HG03280 (cell line): Measurements from ENCODE around the gene MRPS24.
"Not testable (repeated sequence)": the region's sequence is repeated elsewhere in the genome, so short reads cannot be mapped to it uniquely, and the experiment has no call there.

Source experiments
- ATAC-seq: cut with Tn5 transposase; IDR thresholded peaks from one replicate; pipeline ENCODE4 v1.9.1; 2021; ENCODE audit warnings: mild to moderate bottlenecking, moderate library complexity; ENCODE audit not compliant: unreplicated experiment

MRPS24 gene

DNA sequence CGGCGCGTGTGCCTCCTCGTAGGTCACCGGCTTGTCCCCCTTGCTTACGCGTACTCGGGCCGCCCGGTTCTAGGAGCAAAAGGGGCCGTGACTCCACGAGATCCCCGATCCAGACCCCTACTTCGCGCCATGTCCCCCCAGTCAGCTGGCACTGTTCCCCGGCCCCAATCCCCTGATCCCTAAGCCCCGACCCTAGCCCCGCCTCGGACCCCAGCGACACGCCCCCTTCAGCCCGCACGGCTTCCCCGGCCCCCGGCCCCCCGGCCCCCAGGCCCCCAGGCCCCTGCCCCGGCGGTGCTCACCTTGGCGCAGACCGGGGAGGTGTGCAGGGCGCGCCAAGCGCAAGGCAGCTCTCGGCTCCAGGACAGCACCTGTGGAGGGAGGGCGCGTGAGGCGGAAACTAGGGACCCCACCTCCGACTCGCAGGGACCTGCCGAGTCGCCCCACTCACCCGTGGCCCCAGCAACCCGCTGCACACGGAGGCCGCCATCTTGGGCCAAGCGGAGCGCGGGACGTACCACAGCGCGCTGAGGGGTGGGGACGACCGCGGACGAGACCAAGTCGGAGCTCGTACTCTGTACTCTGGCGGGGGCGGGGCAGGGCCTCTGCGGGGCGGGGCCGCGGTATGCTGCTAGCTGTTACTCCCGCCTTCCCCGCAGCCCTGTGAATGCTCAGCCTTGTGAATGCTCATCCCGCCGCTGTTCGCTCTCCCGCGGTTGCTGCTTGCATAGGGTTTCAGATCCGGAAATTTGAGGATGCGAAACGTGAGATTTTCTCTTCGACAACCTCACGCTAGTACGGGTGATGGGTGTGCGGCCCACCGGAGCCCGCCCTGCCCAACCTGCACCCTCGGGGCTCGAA lies at the start of gene MRPS24:
MRPS24 (minus strand) TSS at position 512 of the 861 bp plus-strand sequence; CDS start at position 490, 22 bp downstream.
- peak; percentile 87 for ATAC-seq

DNA sequence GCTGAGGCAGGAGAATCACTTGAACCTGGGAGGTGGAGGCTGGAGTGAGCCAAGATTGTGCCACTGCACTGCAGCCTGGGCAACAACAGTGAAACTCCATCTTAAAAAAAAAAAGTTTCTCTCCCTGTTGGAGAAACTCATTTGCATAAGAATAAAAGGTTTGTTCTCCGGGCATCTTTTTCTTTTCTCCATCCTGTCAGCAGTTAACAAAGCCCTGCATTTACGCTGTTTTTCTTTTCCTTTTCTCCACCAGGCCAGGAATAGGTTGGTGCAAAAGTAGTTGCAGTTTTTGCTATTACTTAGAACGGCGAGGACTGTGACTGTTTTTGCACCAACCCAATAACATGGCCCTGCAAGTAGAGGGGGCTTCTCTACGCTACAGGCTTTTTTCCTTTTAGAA lies 46.6 kb upstream of the MRPS24 start:
- no peak for ATAC-seq

DNA sequence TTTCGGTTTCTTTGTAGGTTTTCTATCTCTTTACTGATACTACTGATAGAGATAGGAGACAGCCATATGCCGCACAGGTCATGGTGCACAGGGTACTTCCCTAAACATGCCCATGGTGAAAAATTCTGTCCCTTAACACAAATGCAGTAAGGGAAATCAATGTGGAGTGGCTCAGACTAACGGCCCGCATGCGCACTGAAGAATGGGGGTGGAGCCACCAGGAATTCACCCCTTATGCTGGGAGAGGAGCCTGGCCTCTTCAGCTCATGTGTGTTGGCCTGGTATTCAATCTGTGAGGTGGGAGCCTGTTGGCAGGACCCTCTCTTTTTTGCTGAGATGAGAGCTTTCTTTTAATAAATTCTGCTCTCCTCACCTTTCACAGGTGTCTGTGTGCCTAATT lies 45.5 kb upstream of the MRPS24 start:
- ATAC-seq: no peak

DNA sequence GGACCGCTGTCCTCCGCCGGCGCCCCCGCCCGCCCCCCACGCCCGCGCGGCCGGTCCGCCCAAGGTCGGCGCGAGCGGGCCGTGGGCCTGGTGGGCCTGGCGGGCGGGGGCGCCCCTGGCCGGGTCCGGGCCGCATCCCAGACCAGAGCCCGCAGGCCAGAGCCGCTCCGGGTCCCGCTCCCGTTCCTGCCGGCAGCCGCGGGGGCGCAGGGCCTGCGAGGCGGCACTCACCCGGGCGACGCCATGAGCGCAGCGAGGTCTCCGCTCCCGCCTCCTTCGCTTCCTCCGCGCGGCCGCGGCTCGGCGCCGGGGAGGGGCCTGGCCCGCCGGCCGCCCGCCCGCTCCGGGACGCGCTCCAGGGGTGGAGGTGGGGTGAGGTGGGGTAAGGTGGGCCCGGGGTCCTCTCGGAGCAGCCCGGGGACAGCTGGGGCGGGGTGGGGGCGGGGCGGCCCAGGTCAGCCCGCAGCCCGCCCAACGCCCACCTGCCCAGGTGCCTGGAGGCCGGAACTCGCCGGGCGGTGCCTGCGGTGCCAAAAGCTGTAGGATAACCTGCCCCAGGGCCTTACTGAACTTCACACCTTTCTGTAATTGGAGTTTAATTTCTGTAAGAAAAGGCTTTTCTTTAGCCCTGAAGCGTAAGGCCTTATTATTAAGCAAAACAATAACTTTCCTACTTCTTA lies 37.2 kb upstream of the MRPS24 start, which contains the start of gene URGCP:
URGCP (minus strand) TSS at position 266 of the 680 bp plus-strand sequence; CDS start at position 245, 21 bp downstream.
- ATAC-seq: peak; percentile 82

DNA sequence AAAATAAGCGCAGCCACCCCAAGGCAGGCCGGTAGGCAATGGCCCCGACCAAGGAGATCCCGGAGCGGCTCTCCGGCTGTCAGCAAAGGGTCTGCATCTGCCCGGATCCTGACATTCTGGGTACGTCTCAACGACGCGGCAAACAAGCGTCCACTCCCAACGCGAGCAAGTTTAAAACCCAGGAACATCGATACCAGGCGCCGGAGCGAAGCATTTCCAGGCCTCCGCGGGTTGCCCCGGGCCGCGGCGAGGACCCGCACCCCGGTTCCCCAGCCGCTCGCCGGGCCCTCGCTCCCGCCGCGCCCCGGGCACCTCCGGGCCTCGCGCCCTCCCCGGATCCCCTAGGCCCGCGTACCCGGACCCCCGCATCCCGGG lies 36.6 kb upstream of the MRPS24 start:
- peak; percentile 38 for ATAC-seq

DNA sequence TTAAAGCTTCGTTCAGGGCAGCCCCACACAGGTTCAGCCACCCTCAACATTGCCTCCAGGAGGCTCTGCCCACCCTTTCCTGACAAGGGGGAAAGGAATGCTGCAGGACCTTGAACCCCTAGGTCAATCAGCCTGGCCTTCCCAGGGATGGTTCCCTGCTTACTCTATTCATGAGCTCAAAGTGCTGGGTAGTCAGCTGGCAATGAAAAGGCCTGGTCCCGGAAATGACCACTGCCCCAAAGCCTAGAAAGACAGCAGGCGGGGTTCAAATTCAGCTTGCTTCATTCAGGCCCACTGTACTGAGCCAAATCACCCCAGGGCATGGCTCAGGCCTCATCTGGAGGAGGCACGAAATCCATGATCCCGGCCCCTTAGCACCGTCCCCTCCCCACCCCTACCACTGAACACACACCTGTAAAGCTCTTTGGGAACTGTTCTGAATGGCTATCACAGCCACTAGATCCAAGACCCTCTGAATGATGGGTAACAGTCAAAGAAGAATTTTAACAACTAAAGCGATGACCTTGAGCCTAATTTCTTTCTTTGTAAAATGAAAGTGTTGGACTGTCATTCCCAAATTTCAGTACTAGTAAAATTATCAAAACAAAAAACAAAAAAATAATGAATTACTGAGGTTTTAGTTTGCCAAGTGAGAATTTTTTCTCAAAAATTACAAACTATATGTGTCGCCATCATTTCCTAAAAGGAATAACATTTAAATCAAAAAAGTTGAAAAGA lies 36.1 kb upstream of the MRPS24 start:
- ATAC-seq: no peak

DNA sequence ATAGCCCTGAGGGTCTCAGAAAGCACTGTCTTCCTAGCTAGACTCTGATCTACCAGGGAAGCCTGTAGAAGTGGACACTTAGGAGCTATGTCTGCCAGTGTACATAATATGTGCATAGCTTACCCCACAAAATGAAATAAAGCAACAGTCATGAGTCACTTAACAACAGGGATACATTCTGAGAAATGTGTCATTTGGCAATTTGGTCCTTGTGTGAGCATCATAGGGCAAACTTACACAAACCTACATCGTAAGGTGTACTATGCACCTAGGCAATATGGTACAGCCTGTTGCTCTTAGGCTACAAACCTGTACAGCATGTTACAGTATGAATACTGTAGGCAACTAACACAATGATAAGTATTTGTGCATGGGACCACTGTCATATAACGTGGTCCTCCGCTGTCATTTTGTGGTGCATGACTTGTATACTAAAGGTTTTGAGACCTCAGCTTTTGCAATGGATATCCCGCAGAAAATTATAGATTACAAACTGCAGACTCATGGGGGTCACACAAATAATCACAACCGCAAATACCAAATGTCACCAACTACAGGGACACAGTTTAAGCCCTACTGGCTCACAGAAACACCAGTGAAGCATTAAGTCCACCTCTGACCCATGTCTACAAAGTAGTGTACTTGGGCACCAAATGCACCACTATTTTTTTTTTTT lies 35.4 kb upstream of the MRPS24 start:
- no peak for ATAC-seq

DNA sequence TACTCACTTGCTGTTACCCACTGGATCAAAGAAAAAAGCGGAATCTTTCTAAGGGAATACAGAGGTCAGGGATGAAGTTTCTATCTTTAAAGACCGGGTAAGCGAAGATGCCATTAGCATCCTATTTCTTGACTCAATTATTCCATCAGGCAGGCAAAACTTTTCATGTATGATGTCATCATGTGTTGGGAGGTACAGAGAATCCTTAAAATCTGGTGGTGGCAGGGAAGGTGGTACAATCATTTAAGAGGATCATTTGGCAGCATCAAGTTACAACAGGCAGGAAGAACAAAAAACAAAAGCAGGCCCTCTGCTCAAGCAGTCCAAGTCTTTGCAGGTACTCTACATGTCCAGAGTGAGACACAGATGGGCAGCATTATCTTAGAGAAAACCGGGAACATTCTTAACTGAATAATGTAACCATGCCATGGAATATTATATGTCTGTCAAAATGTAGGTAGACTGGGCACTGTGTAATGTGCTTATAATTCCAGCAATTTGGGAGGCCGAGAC lies 33.3 kb upstream of the MRPS24 start:
- ATAC-seq: no peak

DNA sequence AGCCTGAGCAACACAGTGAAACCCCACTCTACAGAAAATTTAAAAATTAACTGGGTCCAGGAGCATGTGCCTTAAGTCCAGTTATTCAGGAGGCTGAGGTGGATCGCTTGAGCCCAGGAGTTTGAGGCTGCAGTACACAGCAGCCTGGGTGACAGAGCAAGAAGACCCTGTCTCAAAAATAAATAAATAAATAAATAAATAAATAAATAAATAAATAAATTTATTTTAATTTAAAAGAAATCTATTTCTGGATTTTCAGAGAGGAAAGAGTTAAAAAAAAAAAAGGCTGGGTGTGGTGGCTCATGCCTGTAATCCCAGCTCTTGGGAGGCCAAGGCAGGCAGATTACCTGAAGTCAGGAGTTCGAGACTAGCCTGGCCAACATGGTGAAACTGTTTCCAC lies 29.3 kb upstream of the MRPS24 start:
- ATAC-seq: not testable (repeated sequence)

DNA sequence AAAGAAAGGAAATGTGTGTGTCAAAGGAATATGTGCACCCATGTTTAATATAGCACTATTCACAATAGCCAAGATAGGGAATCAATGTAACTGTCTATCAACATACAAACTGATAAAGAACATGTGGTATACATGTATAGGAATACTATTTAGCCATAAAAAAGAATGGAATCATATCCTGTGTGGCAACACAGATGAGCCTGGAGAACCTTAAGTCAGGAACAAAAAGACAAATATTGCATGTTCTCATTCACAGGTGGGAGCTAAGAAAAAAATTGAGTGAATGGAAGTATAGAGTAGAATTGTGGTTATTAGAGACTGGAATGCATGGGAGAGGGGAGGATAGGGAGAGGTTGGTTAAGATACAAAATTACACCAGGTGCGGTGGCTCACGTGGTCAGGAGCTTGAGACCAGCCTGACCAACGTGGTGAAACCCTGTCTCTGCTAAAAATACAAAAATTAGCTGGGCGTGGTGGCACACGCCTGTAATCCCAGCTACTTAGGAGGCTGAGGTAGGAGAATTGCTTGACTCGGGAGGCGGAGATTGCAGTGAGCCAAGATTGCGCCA lies 26.6 kb upstream of the MRPS24 start:
- no peak for ATAC-seq

DNA sequence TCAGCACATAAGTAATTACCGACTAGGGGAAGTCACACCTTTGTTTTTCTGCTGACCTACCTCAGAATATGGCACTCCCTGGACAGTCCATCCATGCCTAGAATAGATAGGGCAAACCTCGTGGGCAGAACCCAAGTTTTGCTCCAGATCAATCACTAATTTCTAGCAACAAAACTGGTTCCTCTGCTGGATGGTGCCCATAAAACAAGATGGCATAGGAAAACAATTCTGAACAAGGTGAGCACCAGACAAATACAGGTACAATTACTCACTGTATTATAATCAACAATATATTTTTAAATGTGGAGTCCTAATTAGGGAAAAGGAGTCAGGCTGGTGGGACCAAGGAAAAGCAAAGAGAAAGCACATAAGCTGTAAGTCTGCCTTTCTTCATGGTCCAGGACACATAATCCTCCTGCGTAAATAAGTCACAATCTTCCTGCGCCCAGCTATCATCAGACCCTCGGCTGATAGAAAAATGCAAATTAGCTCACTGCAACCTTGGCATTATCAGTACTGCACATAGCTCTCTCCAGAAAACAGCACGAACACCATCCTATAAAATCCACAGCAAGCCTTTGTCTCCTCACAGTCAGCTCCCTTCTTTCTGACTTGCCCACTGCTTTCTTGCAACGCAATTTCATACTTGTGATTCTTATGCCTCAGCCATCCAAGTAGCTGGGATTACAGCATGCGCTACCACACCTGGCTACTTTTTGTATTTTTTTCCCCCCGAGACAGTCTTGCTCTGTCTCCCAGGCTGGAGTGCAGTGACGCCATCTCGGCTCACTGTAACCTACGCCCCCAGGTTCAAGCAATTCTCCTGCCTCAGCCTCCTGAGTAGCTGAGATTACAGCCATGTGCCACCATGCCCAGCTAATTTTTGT lies 22.0 kb upstream of the MRPS24 start:
- ATAC-seq: no peak

DNA sequence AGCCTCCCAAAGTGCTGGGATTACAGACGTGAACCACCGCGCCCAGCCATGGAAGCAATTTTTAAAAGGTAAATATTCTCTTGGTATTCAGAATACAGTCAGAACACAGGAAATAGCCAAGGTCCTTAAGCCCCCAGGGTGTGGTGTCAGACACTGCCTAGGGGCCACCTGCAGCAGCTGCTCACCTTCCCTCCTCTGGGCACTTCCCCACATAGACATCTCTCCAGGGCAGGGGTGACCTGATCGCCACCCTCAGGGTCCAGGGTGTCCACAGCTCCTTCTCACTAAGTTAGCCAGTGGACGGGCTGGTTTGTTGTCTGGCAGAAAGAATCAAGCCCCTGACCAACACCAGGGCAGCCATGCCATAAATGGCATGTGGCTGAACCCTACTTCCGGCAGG lies 21.2 kb upstream of the MRPS24 start:
- no peak for ATAC-seq

DNA sequence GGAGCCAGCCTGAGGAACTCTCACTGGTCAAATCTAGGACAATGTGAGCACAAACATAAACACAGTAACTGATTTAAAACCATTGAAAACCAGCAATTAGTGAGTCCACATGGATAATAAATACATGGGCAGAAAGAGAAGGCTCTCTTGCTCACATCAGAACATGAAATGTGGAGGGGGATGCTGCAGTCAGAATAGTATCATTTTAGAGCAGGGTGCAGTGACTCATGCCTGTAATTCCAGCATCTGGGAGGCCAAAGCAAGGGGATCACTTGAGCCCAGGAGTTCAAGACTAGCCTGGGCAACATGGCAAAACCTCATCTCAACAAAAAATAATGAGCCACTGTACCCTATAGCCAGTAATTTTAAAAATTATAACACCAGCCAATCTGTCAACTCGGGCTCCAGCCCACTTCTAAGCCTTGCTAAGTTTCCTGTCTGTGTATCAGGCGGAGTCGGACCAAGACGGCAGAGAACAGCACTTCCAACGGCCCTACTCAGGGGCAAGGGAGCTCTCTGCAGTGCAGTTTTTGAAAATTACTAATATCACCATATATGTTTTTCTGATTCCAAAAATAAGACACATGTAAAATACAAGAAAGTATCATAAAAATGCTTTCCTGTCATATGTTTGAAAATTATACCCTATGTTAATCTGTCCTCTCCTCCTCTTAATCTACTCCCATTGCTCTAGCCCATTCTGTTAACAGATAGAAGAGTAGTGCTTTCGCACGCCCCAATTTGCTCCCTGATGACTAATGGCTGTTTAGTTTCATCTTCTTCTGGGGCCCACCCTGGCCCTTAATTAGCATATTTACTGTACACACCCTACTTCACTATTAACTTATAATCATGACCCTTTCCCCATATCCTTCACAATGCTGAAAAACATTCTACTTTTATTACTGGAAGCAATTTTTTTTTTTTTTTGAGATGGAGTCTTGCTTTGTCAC lies 20.0 kb upstream of the MRPS24 start:
- ATAC-seq: no peak

DNA sequence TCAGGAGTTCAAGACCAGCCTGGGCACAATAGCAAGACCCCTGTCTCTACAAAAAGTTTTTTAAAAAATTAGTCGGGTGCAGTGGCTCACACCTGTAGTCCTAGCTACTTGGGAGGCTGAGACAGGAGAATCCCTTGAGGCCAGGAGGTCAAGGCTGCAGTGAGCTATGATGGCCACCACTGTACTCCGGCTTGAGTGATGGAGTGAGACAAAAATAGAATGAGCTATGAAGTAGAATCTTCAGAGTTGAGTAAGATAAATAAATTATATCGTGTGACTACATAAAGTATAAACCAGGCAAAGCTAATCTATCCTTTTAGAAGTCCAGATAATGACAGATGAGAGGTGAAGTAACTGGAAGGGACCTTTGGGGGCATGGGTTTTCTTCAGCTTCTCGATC lies 15.3 kb upstream of the MRPS24 start:
- ATAC-seq: no peak

DNA sequence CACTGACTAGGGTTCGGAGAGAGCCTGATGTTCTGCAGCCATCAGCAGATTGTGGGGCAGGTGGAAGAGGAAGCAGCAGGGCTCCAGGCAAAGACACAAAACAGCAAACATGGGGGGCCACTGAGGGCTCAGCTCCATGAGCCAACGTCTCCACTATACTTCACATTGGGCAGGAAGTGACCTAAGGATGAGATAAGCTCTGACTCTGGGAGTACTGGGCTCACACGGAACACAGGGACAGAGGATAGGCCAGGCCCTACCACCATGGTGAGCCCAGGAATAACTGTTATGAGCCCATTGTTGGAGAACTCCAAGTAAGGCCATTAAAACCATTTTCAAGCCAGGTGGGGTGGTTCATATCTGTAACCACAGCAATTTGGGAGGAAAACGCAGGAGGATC lies 14.9 kb upstream of the MRPS24 start:
- ATAC-seq: no peak

DNA sequence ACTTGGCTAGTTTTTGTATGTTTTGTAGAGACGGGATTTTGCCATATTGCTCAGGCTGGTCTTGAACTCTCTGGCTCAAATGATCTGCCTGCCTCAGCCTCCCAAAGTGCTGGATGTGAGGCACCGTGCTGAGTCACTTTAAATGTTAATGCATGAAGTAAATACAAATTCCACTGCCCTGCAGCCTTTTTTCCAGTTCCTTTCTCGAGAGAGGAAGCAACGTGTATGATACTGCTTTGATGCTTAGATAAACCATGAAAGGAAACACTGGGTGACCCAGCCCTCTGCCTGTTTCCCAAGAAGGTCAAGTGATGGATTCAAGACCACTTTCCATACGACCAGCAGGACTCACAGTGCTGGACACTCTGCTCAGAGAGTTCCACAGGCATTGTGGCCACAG lies 11.3 kb upstream of the MRPS24 start:
- no peak for ATAC-seq

DNA sequence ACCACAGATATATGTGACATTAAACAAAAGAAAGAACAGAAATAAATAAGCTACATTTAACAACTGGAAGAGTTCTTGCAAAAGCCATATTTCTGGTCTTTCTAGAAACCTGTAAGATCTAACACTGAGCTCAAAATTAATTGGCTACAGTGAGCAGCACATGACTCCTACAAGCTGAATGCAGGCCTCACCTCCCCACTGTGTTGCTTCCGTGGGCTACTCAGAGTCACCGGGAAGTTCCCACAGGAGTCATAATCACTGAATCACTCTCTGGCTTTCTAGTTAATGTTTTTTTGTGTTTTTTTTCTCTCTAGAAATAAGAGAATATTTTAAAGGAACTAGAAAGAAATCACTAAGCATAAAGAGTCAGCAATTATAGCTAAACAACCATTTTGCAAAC lies 10.2 kb upstream of the MRPS24 start:
- no peak for ATAC-seq

DNA sequence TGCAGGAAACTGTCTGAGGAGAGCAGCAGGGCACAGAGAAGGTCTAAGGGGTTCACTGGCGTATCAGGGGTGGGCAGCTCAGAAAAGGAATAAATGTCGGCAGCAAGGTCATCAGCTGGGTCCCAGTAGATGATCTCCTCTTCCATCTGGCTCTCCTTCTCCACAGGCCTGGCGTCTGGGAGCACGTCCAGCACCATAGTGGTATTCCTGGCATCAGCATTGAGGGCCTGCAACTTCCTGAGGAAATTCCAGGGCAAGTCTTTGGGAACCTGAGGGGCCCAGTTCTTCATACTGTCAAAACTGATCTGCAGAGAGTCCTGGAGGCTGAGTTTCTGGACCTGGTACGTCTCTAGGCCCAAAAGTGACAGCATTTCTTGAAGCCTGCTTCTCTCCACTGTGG lies 9.6 kb upstream of the MRPS24 start:
- no peak for ATAC-seq
